GM12875 (cell line): ENCODE measurements around the gene WDPCP.
"Not testable (repeated sequence)": the region's sequence is repeated elsewhere in the genome, so short reads cannot be mapped to it uniquely, and the experiment has no call there.

ENCODE experiments used
- H3K4me3 ChIP-seq: one replicate; pipeline ENCODE4 v1.5.1; 2011; ENCODE audit warnings: low read depth, low read length, control low read depth
- TF ChIP-seq, protein P1 (sequence below): IDR thresholded peaks from 2 replicates; pipeline ENCODE4 v1.5.1; 2011; ENCODE audit warnings: low read depth, mild to moderate bottlenecking, control low read depth, inconsistent platforms, low read length, moderate library complexity, borderline replicate concordance; ENCODE audit not compliant: insufficient read depth

WDPCP gene

DNA sequence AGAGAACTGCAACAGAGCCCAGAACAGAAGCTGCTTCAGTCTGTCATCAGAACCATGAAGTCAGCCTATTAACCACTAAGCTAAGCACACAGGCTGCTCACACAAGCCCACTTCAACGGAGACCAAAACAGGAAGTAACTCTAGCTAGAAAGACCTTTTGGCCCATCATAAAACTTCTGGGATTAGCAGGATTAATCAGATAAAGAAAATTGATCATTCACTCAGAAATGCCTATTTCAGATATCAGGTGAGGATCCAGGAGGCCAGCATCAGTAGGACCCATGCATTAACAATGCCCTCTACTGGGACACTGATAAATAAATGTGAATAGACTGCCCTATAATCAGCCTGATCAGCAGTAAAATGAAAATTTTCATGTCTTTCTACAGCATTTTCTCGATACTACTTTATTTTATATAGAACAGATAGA lies 101.4 kb downstream of the WDPCP start:
- TF ChIP-seq, protein P1, sequence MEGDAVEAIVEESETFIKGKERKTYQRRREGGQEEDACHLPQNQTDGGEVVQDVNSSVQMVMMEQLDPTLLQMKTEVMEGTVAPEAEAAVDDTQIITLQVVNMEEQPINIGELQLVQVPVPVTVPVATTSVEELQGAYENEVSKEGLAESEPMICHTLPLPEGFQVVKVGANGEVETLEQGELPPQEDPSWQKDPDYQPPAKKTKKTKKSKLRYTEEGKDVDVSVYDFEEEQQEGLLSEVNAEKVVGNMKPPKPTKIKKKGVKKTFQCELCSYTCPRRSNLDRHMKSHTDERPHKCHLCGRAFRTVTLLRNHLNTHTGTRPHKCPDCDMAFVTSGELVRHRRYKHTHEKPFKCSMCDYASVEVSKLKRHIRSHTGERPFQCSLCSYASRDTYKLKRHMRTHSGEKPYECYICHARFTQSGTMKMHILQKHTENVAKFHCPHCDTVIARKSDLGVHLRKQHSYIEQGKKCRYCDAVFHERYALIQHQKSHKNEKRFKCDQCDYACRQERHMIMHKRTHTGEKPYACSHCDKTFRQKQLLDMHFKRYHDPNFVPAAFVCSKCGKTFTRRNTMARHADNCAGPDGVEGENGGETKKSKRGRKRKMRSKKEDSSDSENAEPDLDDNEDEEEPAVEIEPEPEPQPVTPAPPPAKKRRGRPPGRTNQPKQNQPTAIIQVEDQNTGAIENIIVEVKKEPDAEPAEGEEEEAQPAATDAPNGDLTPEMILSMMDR: no peak
- H3K4me3 ChIP-seq: no peak overlapping the region

DNA sequence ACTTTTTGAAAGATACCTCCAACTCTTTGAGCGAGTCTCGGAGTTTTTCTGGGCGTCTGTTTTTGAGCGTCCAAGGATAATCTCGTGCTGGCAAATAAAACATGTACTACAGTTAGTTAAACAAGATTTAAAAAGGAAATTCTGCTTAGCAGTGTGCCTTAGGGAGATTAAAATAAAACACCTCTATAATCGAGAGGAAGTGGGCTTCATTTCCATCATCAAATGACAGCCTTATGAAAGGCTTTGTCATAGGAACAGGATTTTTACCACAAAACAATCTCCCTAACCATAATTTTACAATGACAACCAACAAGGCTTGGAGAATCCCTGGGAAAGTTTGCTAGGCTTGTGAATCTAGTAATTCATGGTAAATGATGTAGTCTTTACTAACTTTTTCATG lies 103.4 kb downstream of the WDPCP start:
- no peak overlapping the region for H3K4me3 ChIP-seq
- TF ChIP-seq, protein P1: no peak

DNA sequence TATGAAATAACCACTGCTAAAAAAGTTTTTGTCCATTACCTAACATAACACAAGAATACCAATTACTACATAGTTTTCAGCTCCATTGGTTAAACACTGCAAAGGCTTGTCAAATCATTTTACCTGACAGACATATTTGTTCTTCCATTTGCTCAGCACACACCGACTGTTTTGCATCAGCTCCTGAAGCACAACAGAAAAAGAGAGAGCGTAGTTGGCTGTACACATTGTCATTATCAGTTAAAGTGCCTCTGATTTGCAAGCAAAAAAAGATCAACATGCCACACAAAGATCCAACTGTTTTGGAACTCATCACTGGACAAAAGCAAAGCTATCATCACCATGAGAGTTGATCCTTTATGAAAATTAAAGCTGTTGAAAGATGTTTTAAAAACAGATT lies 103.8 kb downstream of the WDPCP start:
- no peak overlapping the region for H3K4me3 ChIP-seq
- TF ChIP-seq, protein P1: no peak

DNA sequence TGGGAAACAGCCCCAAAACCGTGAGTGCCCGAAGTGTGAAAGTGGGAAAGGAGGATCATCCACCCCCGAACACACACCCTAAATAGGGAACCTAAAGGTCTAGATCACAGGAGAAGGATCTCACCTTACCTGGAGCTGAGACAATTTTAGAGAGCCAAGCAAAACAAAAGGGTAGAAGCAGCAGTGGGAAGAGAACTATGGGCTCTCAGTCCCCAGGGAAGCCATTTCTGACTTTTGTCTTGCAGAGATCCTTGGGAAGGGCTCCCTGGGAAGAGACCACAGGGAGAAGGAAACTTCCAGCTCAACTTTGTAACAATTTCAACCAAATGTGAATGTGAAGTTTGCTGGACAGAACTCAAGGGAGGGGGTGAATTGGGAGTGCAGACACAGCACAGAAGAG lies 110.6 kb downstream of the WDPCP start:
- no peak overlapping the region for H3K4me3 ChIP-seq
- TF ChIP-seq, protein P1: no peak

DNA sequence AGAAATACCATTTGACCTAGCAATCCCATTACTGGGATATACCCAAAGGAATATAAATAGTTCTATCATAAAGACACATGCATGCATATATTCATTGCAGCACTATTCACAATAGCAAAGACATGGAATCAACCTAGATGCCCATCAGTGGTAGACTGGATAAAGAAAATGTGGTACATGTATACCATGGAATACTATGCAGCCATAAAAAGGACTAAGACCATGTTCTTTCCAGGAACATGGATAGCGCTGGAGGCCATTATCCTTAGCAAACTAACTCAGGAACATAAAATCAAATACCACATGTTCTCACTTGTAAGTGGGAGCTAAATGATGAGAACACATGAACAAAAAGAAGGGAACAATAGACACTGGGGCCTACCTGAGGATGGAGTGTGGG lies 119.0 kb downstream of the WDPCP start:
- H3K4me3 ChIP-seq: not testable (repeated sequence)

DNA sequence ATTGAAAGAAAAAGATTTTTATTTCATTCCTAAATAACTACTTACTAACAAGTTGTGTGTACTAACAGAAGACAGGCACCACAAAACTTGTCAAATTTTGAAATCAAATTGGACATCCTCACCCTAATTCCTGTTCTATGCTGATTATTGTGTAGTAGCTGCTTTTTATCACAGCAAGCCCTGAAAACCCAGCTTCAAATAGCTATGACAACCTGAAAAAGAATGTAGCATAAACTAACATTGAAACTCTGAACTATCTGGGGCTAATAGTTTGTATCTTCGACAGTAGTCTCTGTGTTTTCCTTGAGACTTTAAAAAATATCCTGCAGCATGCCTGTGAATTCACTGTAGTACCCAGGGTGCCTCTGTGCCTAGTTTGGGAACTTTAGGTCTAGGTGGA lies 122.6 kb downstream of the WDPCP start:
- H3K4me3 ChIP-seq: no peak overlapping the region
- TF ChIP-seq, protein P1: no peak

DNA sequence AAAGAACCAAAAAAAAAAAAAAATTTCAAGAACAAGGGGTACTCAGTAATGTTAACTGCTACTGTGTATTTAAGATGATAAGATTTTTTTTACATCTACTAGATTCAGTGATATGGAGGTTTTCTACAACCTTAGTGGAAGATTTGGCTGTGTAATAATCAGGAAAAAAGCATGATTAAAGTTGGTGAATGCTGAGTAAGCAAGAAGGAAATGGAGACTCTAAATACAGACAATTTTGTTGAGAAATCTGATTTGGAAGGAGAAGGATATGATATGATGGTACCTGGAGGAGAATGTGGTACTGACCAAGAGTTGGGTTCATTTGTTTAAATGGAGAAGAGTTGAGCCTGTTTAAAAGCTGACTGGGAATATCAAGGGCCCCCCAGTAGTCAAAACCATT lies 125.1 kb downstream of the WDPCP start:
- TF ChIP-seq, protein P1: no peak

DNA sequence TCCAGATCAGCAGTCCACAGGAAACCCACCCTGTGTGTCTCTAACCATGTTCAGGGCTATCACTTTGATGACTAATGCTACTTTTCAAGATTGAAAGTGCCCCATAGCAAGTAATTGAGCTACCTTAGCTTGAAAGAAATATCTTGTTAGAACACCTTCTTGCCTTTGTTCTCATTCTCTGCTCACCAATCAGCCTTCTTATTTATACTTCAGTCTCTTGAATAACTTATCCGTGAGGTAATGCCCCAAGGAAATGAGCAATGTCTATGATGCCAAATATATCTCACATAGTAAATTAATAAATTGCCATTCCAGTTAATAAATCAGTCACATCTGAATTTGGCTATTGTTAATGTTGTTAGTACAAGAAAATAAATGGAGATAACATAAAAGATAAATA lies 141.6 kb downstream of the WDPCP start:
- H3K4me3 ChIP-seq: no peak overlapping the region
- TF ChIP-seq, protein P1: no peak

More for the DNA sequence above, 125.1 kb downstream of the WDPCP start:
- H3K4me3 ChIP-seq: no peak overlapping the region
